ENCODE data around the gene ZC3H8.

The ZC3H8 gene

DNA sequence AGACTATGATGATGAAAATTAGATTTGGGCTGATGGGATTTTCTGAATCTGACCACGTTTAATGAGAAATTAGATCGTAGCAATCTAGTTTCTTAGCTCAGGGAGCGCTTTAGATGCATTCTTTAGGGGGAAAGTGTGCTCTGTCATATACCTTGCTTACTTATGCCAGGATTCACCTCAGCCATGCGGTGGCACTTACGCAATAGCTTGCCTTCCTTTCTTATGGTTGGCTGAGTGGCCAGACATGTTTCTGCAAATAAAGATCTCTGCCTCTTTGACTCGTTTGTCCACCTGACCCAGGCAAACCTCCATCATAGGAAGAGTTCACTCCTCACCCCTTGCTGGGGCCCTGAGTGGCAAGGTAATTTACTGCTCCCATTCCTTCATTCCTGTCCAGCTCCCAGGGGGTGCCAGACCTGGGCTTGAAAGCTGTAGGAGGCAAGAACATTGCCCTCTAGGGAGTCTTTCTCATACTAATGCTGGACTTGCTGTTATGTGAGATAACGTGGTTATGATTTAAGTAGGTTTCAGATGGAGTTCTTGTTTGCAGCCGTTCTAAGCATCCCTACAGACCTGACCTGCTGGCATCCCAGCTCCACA, 59.6 kb downstream of the ZC3H8 start:
- no peak for TF ChIP-seq EZH2 (IDR thresholded peaks at IDR 0.05; ENCODE audit: borderline replicate concordance, low read depth, low read length, severe bottlenecking)
- TF ChIP-seq, protein P1, sequence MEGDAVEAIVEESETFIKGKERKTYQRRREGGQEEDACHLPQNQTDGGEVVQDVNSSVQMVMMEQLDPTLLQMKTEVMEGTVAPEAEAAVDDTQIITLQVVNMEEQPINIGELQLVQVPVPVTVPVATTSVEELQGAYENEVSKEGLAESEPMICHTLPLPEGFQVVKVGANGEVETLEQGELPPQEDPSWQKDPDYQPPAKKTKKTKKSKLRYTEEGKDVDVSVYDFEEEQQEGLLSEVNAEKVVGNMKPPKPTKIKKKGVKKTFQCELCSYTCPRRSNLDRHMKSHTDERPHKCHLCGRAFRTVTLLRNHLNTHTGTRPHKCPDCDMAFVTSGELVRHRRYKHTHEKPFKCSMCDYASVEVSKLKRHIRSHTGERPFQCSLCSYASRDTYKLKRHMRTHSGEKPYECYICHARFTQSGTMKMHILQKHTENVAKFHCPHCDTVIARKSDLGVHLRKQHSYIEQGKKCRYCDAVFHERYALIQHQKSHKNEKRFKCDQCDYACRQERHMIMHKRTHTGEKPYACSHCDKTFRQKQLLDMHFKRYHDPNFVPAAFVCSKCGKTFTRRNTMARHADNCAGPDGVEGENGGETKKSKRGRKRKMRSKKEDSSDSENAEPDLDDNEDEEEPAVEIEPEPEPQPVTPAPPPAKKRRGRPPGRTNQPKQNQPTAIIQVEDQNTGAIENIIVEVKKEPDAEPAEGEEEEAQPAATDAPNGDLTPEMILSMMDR (IDR thresholded peaks at IDR 0.05; ENCODE audit: borderline replicate concordance, extremely low read depth, low read length, poor library complexity, severe bottlenecking) = no peak
- Histone ChIP-seq H3K9me3 (ENCODE audit: insufficient read depth, low read length, severe bottlenecking) (no peaks in the 10 kb centered on the region), H3K9ac (ENCODE audit: low read depth, low read length) (no peak overlapping the region), H3K27me3 (ENCODE audit: insufficient read depth, low read length, poor library complexity) (no peaks in the 10 kb centered on the region), H3K4me2 (ENCODE audit: insufficient read depth, low read length) (no peak overlapping the region), H3K27ac (ENCODE audit: low read length) (no peak overlapping the region), H3K4me1 (ENCODE audit: insufficient read depth, low read length) (no peaks in the 10 kb centered on the region), H4K20me1 (ENCODE audit: insufficient read depth, low read length) (no peaks in the 10 kb centered on the region), H3K4me3 (ENCODE audit: low read depth in 1 of 2, low read length in 2 of 2) (no peak overlapping the region), H2AFZ (ENCODE audit: low read depth, low read length) (no peak overlapping the region), H3K36me3 (ENCODE audit: insufficient read depth, low read length) (no peaks in the 10 kb centered on the region), H3K79me2 (ENCODE audit: insufficient read depth, low read length) (no peaks in the 10 kb centered on the region)
- DNase-seq (no peak), ATAC-seq (ENCODE audit: insufficient read depth, low read depth) (no peak)

- H3K27me3 ChIP-seq (ENCODE audit: insufficient read depth, low read length, poor library complexity) = no peaks in the 10 kb centered on the region
- no peaks in the 10 kb centered on the region for H3K4me1 ChIP-seq (ENCODE audit: insufficient read depth, low read length)
- H3K9ac ChIP-seq (ENCODE audit: low read depth, low read length) = no peak overlapping the region
- no peaks in the 10 kb centered on the region for H3K9me3 ChIP-seq (ENCODE audit: insufficient read depth, low read length, severe bottlenecking)
- no peak overlapping the region for H3K27ac ChIP-seq (ENCODE audit: low read length)
- no peak for DNase-seq
- TF ChIP-seq EZH2 (IDR thresholded peaks at IDR 0.05; ENCODE audit: borderline replicate concordance, low read depth, low read length, severe bottlenecking) = no peak
- TF ChIP-seq, protein P1 (IDR thresholded peaks at IDR 0.05; ENCODE audit: borderline replicate concordance, extremely low read depth, low read length, poor library complexity, severe bottlenecking) = no peak
- H4K20me1 ChIP-seq (ENCODE audit: insufficient read depth, low read length) = no peaks in the 10 kb centered on the region
- no peak overlapping the region for H2AFZ ChIP-seq (ENCODE audit: low read depth, low read length)
- no peaks in the 10 kb centered on the region for H3K79me2 ChIP-seq (ENCODE audit: insufficient read depth, low read length)
- no peak overlapping the region for H3K4me2 ChIP-seq (ENCODE audit: insufficient read depth, low read length)
- no peaks in the 10 kb centered on the region for H3K36me3 ChIP-seq (ENCODE audit: insufficient read depth, low read length)
- no peak overlapping the region for H3K4me3 ChIP-seq (ENCODE audit: low read depth in 1 of 2, low read length in 2 of 2)
- no peak for ATAC-seq (ENCODE audit: insufficient read depth, low read depth)
Observed at GRCh38 chr2:112194482-112194881, 60.4 kb downstream of the ZC3H8 start.

DNA sequence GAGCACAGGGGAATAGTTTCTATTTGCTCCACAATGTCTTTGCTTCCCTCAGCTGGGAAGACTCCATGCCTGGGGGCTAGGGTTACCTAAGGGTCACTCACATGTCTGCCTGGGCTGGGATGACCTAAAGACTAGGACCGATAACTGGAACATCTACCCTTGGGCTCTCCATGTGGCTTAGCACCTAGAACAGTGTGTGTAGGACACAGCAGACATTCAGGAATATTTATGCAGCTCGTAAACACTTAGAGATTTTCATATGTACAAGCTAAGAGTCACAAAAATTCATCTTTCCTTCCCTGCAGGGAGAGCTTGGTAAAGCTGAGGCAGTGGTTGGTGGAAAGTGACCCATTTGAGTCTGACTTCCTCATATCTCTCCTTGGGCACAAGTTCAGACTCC, 60.8 kb downstream of the ZC3H8 start:
- no peaks in the 10 kb centered on the region for H3K9me3 ChIP-seq (ENCODE audit: insufficient read depth, low read length, severe bottlenecking)
- no peaks in the 10 kb centered on the region for H4K20me1 ChIP-seq (ENCODE audit: insufficient read depth, low read length)
- H3K4me1 ChIP-seq (ENCODE audit: insufficient read depth, low read length) = no peaks in the 10 kb centered on the region
- ATAC-seq (ENCODE audit: insufficient read depth, low read depth) = no peak
- no peaks in the 10 kb centered on the region for H3K79me2 ChIP-seq (ENCODE audit: insufficient read depth, low read length)
- H2AFZ ChIP-seq (ENCODE audit: low read depth, low read length) = no peak overlapping the region
- no peaks in the 10 kb centered on the region for H3K27me3 ChIP-seq (ENCODE audit: insufficient read depth, low read length, poor library complexity)
- H3K4me3 ChIP-seq (ENCODE audit: low read depth in 1 of 2, low read length in 2 of 2) = no peak overlapping the region
- no peak overlapping the region for H3K9ac ChIP-seq (ENCODE audit: low read depth, low read length)
- H3K4me2 ChIP-seq (ENCODE audit: insufficient read depth, low read length) = no peak overlapping the region
- no peak for TF ChIP-seq EZH2 (IDR thresholded peaks at IDR 0.05; ENCODE audit: borderline replicate concordance, low read depth, low read length, severe bottlenecking)
- TF ChIP-seq, protein P1 (IDR thresholded peaks at IDR 0.05; ENCODE audit: borderline replicate concordance, extremely low read depth, low read length, poor library complexity, severe bottlenecking) = no peak
- no peaks in the 10 kb centered on the region for H3K36me3 ChIP-seq (ENCODE audit: insufficient read depth, low read length)
- no peak for DNase-seq
- no peak overlapping the region for H3K27ac ChIP-seq (ENCODE audit: low read length)
